GM19035 (cell line): Measurements from ENCODE around the gene CDCP1.

ENCODE experiments used
- ATAC-seq: cut with Tn5 transposase; IDR thresholded peaks from one replicate; pipeline ENCODE4 v1.9.1; 2021; ENCODE audit not compliant: unreplicated experiment

CDCP1 gene

GRCh38 chr3:45145681-45146614, at the start of gene CDCP1:
TSS of gene CDCP1 (minus strand) at chr3:45146378. CDS start at chr3:45146287, 91 bp downstream.
- no peak for ATAC-seq

- no peak for ATAC-seq
Measured at GRCh38 chr3:45194791-45195190, 48.6 kb upstream of the CDCP1 start.

GRCh38 chr3:45191924-45192417, 45.8 kb upstream of the CDCP1 start:
- ATAC-seq = no peak

GRCh38 chr3:45191424-45191823, 45.2 kb upstream of the CDCP1 start:
- ATAC-seq = no peak

GRCh38 chr3:45188719-45189659, 42.8 kb upstream of the CDCP1 start:
- no peak for ATAC-seq

GRCh38 chr3:45187694-45188141, 41.5 kb upstream of the CDCP1 start:
- ATAC-seq = no peak

- ATAC-seq = no peak
Measured at GRCh38 chr3:45186871-45187270, 40.7 kb upstream of the CDCP1 start.

- no peak for ATAC-seq
Measured at GRCh38 chr3:45185461-45185860, 39.3 kb upstream of the CDCP1 start.

GRCh38 chr3:45185052-45185451, 38.9 kb upstream of the CDCP1 start:
- ATAC-seq = no peak

- no peak for ATAC-seq
Measured at GRCh38 chr3:45183872-45184262, 37.7 kb upstream of the CDCP1 start.

GRCh38 chr3:45182915-45183871, 37.0 kb upstream of the CDCP1 start:
- no peak for ATAC-seq

- ATAC-seq = no peak
Measured at GRCh38 chr3:45181496-45181895, 35.3 kb upstream of the CDCP1 start.

- ATAC-seq = no peak
Measured at GRCh38 chr3:45180899-45181298, 34.7 kb upstream of the CDCP1 start.

GRCh38 chr3:45180051-45180450, 33.9 kb upstream of the CDCP1 start:
- ATAC-seq = no peak

- no peak for ATAC-seq
Measured at GRCh38 chr3:45179163-45179562, 33.0 kb upstream of the CDCP1 start.

GRCh38 chr3:45178183-45179023, 32.2 kb upstream of the CDCP1 start:
- no peak for ATAC-seq

- ATAC-seq = no peak
Measured at GRCh38 chr3:45176912-45177311, 30.7 kb upstream of the CDCP1 start.

GRCh38 chr3:45174234-45174633, 28.1 kb upstream of the CDCP1 start:
- ATAC-seq = no peak

GRCh38 chr3:45173776-45174175, 27.6 kb upstream of the CDCP1 start:
- ATAC-seq = no peak
